ENCODE measurements around the gene ANKRD42.
A peak's percentile ranks its signal among the peaks of the same experiment; 100 is the strongest.
"Not testable (repeated sequence)": the region's sequence is repeated elsewhere in the genome, so short reads cannot be mapped to it uniquely, and the experiment has no call there.

ANKRD42 gene

GRCh38 chr11:83174008-83174407, 19.5 kb upstream of the ANKRD42 start:
- no peak for DNase-seq

- DNase-seq: no peak
Observed at GRCh38 chr11:83175815-83176214, 17.7 kb upstream of the ANKRD42 start.

DNA sequence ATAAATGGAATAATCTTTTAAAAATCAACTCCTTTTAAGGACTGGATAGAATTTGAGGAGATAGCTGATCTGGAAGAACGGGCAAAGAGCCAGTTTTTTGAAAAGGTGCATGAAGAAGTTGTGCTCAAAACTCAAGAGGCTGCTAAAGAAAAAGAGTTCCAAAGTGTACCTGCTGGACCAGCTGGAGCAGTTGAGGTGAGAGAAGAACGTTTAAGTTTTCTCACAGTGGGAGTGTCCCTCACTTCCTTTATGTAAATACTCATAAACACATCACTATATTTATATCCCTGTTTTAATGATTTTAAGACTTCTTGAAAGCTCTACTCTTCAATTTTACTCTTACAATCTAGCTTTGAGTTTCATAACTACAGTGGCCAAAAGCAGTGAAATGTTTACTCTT, 11.7 kb upstream of the ANKRD42 start:
- DNase-seq: no peak

DNA sequence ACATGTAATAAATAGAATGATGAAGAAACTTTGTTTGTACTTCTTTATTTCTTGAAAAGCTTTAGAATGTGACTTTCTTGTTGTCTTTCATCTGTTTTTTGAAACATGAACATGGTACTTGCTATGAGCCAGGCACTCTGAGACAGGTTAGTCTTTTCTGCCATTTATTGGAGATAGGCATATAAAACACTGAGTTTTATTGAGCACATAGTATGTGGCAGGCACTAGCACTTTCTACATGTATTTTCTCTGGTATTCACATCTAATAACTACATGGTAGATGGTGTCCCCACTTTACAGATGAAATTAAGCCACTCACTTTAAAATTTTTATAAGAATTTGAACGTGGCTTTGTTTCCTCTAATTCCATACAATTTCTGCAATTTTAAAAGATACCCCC, 7.7 kb upstream of the ANKRD42 start:
- no peak for DNase-seq

GRCh38 chr11:83187465-83187864, 6.0 kb upstream of the ANKRD42 start:
- DNase-seq: no peak

DNA sequence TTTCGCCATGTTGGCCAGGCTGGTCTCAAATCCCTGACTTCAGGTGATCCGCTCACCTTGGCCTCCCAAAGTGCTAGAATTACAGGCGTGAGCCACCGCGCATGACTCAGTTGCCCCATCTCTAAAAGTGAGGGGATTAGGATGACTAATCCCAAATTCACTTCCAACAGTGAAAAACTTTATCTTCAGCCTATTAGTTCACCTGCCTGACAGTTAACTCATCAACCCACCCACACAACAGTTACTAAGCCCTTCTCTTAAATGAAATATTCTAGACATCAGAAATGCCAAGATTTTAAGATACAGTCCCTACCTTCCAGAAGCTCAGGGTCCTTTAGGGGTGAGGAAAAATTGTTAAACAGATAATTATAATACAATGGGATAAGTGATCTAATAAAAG, 2.0 kb upstream of the ANKRD42 start:
- DNase-seq: no peak

- no peak for DNase-seq
Observed at GRCh38 chr11:83191986-83192385, 1.5 kb upstream of the ANKRD42 start.

DNA sequence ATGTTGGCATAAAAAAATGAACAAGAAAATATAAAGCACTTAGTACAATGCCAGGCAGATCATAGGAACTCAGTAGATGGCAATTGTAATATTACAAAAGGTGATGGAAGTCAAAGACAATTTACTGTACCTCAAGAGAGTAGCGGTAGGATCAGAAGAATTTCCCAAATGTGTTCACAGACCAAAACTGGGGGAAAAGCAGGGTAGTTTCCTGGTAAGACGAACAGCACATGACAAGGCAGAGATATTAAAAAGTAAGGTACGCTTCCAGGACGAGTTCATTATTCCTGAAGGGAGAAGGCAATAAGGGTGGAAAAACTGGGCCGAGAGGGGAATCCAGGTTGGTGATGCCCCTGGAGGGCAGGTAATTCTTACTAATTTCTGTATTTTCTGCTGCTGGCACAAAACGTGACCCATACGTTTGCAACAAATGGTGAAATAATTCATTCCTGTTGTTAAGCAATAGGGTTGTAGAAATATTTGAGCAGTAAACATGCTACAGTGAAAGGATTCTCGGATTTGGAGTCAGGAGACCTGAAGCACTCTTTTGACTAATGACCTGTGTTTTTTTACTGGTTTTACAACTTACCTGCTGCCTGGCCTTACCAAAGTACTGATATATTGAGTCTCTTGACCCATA, 786 bp upstream of the ANKRD42 start:
- DNase-seq: no peak

GRCh38 chr11:83194281-83195142, 1.0 kb downstream of the ANKRD42 start:
- peak; percentile 79 for DNase-seq

DNA sequence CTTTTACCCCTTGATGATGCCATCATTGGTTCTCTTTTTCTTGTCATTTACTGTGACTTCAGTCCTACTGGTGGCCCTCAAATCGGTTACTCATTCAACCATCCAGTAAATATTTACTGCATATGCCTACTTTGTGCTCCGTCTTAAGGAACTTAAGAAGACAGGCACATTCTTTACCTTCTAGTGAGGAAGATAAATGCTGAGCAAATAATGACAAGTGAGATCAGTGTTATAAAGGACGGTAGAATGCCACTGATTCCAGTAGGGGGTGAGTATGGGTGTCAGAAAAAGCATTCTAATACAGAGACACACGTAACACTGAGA, 1.6 kb downstream of the ANKRD42 start:
- no peak for DNase-seq

DNA sequence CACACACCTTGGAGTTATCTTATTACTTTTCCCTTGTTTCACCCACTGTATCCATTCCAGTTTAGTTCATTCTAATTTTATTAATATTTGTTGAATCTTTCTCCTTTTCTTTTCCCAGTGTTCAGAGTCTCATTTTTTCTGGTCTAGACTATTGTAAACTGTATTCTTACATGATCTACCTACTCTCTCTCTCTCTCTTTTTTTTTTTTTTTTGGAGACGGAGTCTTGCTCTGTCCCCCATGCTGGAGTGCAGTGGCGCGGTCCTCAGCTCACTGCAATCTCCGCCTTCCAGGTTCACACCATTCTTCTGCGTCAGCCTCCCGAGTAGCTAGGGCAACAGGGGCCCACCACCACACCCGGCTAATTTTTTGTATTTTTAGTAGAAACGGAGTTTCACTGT, 2.1 kb downstream of the ANKRD42 start:
- DNase-seq: no peak

- no peak for DNase-seq
Observed at GRCh38 chr11:83200035-83200434, 6.5 kb downstream of the ANKRD42 start.

DNA sequence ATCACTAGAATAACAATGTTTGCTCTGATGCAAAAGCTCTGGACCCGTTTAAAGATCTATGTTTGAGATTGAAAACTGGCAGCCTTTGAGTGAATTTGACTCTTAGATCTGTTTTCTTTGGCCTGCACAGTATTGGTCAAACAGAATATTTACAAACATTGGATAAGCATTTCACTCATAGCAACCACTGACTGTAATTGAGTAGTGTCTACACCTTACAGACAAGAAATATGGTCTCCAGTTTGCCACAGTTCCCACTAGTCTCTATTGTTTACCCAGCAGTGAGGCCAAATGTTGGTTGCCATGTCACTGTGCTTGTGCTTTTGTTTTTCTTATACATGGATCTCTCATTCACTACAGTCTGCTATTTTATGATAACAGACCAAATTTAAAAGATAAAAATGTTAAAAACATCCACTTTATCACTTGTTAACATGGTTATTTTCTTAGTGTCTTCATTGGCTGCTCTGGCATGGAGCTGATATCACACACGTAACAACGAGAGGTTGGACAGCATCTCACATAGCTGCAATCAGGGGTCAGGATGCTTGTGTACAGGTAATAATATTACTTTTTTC, 12.2 kb downstream of the ANKRD42 start:
- no peak for DNase-seq

DNA sequence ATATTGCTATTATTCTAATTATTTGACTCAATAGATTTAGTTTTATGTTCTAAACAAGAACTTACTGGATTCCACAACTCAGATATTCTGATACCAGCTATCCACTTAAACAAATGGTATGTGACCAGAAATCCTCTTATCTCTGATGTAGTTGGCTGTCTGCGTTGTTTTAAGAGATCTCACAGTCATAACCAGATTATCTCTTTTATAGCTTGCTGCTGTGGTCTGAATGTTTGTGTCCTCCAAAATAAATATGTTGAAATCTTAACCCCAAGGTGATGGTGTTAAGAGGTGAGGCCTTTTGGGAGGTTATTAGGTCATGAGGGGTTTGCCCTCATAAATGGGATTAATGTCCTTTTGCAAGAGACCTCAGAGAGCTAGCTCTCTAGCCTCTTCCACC, 12.7 kb downstream of the ANKRD42 start:
- DNase-seq: no peak

GRCh38 chr11:83206771-83207382, 13.4 kb downstream of the ANKRD42 start:
- DNase-seq: not testable (repeated sequence)

- no peak for DNase-seq
Observed at GRCh38 chr11:83219095-83219494, 25.6 kb downstream of the ANKRD42 start.

DNA sequence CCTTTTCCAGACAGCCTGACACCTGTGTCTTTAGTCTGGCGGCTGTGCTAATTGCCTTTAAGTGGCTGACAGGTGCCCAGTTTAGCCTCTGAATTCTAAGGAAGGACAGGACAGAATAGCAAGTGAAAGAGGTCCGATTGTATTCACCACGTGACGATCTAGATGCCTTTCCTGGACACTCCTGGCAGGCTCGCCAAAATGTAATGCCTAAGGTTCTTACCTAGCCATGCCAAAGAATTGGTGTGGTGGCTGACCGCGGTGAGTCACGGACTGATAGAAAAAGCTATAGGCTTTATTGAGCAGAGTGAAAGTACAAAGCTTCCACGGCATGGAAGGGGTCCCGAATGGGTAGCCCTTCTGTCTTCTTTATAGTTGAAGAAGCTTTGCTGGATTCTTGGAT, 26.7 kb downstream of the ANKRD42 start:
- no peak for DNase-seq

- no peak for DNase-seq
Observed at GRCh38 chr11:83221694-83222093, 28.2 kb downstream of the ANKRD42 start.

DNA sequence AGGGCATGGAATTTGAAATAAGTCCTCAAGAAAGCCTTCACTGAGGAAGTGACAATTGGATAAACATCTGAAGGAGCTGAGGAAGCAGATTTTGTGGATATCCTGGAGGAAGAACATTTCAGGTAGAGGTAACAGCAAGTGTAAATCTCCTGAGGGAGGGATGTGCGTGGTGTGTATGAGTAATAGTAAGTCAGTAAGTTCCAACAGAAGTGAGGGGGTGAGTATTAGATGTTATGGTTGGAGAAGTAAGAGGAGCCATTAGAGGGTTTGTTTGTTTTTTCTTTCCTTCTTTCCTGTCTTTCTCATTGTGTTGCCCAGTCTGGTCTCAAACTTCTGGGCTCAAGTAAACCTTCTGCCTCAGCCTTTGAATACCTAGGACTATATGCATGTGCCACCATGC, 29.0 kb downstream of the ANKRD42 start:
- DNase-seq: no peak

DNA sequence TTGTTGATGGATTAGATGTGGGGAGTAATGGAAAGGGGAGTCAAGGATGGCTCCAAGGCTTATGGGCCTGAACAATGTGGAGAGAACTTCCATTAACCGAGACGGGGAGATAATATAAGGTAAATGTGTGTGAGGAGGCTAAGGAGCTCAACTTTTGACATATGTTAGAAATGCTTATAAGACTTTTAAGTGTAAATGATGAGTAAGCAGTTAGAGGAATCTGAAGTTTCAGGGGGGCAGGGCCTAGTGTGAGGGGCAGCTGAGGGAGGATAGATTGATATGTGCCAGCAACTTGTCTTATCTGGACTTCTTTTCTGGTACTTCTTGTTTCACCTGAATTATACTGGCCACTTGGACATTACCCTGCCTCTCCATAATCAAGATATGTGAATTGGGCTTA, 29.9 kb downstream of the ANKRD42 start:
- no peak for DNase-seq

- no peak for DNase-seq
Observed at GRCh38 chr11:83235825-83236224, 42.3 kb downstream of the ANKRD42 start.

DNA sequence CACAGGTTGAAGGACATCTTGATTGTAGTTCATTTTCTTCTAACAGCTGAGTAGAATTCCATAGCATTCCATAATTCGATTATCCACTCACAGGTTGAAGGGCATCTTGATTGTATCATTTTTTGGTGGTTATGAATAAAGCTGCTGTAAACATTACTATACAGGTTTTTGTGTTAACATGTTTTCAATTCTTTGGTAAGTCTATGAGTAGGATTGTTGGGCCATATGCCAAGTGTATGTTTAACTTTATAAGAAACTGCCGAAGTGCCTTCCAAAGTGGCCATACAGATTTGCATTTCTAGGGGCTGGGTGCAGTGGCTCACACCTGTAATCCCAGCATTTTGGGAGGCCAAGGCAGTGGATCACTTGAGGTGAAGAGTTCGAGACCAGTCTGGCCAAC, 44.6 kb downstream of the ANKRD42 start:
- DNase-seq: no peak

DNA sequence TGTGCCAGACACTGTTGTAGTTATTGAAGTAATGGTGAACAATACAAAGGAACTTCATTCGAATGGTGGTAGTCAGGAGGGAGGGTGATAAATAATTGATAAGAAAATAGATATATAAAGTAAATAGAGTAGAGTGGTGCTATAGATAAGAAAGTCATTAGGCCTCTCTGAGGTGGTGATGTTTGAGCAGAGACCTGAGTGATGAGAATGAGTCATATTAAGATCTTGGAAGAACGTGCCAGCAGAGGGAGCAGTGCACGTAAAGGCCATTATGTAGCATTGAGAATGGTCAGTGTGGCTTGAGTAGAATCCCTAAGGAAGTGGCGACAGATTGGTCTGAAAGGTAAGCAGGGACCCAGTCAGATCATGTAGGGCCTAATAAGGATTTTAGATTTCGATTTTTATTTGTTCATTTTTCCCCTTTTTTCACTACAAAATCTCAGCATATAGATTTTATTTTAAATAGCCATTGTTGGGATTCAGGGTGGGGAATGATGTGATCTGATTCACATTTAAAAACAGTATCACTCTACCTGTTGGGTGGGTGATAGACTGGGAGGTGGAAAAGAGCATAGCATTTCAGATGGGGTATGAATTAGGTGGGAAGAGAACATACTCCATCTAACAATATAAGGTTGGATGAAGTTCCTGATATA, 47.9 kb downstream of the ANKRD42 start:
- no peak for DNase-seq

All from GF-D8 (cell line).